Adipocyte (in vitro differentiated cells): ENCODE measurements around the gene PIK3CD.

Experiments
- DNase-seq: peaks from one replicate; pipeline ENCODE4 v3.0.0-alpha.2; 2015; ENCODE audit warnings: low read depth
- H3K27me3 ChIP-seq: replicated peaks from 2 replicates; pipeline ENCODE4 v1.7.0; 2013; ENCODE audit warnings: mild to moderate bottlenecking, low read length, moderate library complexity; ENCODE audit not compliant: control insufficient read depth, insufficient read depth
- H3K36me3 ChIP-seq: 2 replicates; pipeline ENCODE4 v1.7.0; 2013; ENCODE audit warnings: low read length, mild to moderate bottlenecking, moderate library complexity; ENCODE audit not compliant: control insufficient read depth, insufficient read depth, severe bottlenecking
- H3K4me1 ChIP-seq: 2 replicates; pipeline ENCODE4 v1.7.0; 2013; ENCODE audit warnings: mild to moderate bottlenecking, low read length, moderate library complexity; ENCODE audit not compliant: control insufficient read depth, insufficient read depth
- H3K4me3 ChIP-seq: 2 replicates; pipeline ENCODE4 v1.7.0; 2013; ENCODE audit warnings: mild to moderate bottlenecking, low read length, moderate library complexity
- H3K9ac ChIP-seq: 2 replicates; pipeline ENCODE4 v1.7.0; 2013; ENCODE audit warnings: mild to moderate bottlenecking, low read length, moderate library complexity
- H3K9me3 ChIP-seq: 2 replicates; pipeline ENCODE4 v1.7.0; 2013; ENCODE audit warnings: mild to moderate bottlenecking, low read length, moderate library complexity; ENCODE audit not compliant: control insufficient read depth

The PIK3CD gene

DNA sequence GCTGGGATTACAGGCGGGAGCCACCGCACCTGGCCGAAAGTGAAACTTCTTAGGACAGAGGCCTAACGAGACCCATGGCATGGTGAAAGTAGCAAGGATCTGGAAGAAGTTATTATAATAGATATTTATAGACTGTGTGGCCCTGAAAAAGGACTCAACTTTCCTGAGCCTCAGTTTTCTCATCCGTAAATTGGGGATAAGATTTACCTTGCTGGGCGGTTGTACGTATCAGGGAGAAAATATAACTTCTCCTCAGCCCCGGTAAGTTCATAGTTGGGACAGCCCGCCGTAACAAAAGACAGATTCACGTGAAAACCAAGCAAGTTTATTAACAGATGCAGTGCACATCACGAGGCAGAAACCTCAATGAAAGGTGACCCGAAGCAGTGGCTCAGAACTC, 5.5 kb upstream of the PIK3CD start:
- no peaks in the 10 kb centered on the region for H3K36me3 ChIP-seq

DNA sequence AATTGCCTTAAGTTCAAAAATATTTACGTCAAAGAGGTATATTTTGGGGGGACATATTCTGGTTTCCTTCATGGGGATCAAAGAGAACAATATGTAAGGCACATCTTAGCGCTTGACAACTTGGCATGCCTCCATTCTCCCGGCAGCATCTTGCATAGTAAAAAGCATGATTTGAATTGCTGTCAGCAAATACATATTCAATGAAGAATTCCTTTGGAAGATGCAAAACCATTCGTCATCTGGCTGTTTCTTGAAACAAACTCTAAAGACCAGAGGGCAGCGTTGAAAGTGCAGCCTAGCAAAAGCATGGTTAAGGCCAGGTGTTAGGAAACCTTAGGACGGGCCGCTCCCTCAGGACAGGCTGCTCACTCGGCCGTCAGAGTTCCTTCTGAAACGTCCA, 3.4 kb upstream of the PIK3CD start:
- Histone ChIP-seq H3K9ac (no peak overlapping the region), H3K27me3 (no peaks in the 10 kb centered on the region), H3K36me3 (no peaks in the 10 kb centered on the region), H3K4me3 (no peak overlapping the region), H3K9me3 (no peaks in the 10 kb centered on the region), H3K4me1 (peaks cover 9% of the 10 kb centered on the region)
- DNase-seq: no peak

More for the DNA sequence above, 5.5 kb upstream of the PIK3CD start:
- Histone ChIP-seq H3K9ac (no peak overlapping the region), H3K4me3 (no peak overlapping the region), H3K9me3 (no peaks in the 10 kb centered on the region), H3K4me1 (peaks cover 6% of the 10 kb centered on the region), H3K27me3 (peaks cover 5% of the 10 kb centered on the region)
- no peak for DNase-seq

DNA sequence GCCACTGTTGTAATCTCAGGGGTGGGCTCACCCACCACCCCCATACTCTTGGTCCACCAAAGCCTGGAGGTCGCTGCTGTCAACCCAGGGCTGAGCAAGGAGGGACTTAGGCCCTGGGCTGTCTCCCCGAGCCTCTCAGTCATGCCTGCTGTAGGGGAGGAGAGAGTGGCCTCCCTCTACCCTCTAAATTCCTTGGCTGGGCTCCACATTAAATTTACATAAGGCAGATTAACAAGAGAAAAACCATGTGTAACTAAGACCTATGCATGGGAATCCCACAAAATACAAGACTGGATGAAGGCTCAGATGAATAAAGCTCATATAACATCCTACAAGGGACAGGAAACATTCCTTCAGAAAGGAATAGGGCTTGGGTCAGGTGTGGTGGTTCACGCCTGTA, 1.8 kb upstream of the PIK3CD start:
- DNase-seq: no peak
- Histone ChIP-seq H3K4me3 (no peak overlapping the region), H3K36me3 (no peaks in the 10 kb centered on the region), H3K27me3 (peaks cover 11% of the 10 kb centered on the region), H3K4me1 (peaks cover 8% of the 10 kb centered on the region), H3K9ac (no peak overlapping the region), H3K9me3 (no peaks in the 10 kb centered on the region)

DNA sequence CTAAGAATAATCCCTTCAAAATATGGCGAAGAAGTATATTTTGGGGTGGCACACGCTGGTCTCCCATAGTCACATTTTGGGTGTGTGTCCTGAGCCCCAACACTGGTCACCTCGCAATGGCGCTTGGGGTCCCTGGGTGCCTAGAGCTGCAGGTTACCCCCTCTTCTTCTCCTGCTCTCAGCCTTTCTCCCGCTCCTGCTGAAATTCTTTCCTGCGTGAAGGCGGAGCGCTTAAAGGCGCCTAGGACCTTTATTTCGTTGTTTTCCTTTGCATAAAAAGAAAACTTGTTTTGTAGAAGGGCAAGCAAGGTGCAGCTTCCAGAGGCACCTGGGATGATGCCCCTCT, 339 bp upstream of the PIK3CD start:
- Histone ChIP-seq H3K27me3 (peaks cover 11% of the 10 kb centered on the region), H3K4me3 (peak overlapping the region; percentile 69), H3K9ac (no peak overlapping the region)

DNA sequence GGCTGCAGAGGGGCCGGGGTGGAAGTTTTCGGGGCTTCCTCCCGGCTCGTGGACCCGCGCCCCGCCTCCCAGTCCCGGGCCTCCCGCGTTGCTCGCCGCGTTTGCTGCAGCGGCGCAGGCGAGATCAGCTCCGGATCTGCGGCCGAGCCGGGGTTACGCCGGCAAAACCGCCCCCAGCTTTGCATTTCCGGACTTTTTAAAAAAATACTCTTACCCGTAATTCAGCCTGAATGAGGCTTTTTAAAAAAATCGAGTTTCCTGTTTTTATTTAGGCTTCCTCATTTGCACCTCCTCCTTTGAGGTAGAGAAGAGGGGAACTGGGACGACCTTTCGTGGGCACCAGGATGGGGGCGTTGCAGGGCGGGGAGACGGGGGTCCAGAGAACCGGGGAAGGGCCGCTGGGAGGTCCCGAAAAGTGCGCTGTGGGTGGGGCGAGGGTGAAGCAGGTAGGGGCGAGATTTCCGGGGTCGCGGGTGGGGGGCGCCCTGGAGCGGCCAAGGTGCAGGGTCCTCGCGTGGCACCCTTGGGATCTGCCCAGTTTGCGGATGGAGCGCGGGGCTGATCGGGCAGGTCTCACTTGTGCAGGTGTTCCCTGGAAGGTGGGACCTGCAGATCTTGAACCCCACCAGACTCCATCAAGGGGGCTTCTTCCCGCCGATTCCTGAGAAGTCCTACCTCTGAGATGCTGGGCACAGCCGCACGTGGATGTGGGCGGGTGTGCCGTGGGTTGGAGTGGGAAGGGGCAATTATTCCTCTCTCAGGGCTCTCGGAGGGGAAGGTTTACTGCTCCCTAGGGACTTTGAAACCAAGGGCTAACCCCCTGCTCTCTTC, 1.1 kb downstream of the PIK3CD start:
- H3K4me1 ChIP-seq: peaks cover 8% of the 10 kb centered on the region
- H3K36me3 ChIP-seq: no peaks in the 10 kb centered on the region
- no peak overlapping the region for H3K9ac ChIP-seq
- DNase-seq: peak; percentile 47
- H3K27me3 ChIP-seq: peaks cover 11% of the 10 kb centered on the region
- no peaks in the 10 kb centered on the region for H3K9me3 ChIP-seq
- H3K4me3 ChIP-seq: peak overlapping the region; percentile 69

More for the DNA sequence above, 339 bp upstream of the PIK3CD start:
- Histone ChIP-seq H3K4me1 (peaks cover 8% of the 10 kb centered on the region), H3K36me3 (no peaks in the 10 kb centered on the region), H3K9me3 (no peaks in the 10 kb centered on the region)
- DNase-seq: no peak

DNA sequence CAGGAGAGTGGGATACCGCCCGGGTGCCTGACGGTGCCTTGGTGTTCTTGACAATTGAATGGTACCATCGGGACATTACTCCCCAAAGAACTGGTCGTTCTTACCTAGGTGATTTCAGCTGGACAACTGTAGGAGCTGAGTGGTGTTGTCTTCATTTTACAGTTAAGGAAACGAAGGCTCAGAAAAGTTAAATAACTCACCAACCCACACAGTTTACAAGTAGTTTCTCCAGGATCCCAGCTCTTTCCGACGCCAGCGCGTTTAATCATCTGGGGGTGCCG, 1.6 kb downstream of the PIK3CD start:
- Histone ChIP-seq H3K36me3 (no peaks in the 10 kb centered on the region), H3K27me3 (peaks cover 11% of the 10 kb centered on the region), H3K4me1 (peaks cover 8% of the 10 kb centered on the region), H3K9me3 (no peaks in the 10 kb centered on the region), H3K9ac (no peak overlapping the region), H3K4me3 (no peak overlapping the region)
- DNase-seq: no peak

DNA sequence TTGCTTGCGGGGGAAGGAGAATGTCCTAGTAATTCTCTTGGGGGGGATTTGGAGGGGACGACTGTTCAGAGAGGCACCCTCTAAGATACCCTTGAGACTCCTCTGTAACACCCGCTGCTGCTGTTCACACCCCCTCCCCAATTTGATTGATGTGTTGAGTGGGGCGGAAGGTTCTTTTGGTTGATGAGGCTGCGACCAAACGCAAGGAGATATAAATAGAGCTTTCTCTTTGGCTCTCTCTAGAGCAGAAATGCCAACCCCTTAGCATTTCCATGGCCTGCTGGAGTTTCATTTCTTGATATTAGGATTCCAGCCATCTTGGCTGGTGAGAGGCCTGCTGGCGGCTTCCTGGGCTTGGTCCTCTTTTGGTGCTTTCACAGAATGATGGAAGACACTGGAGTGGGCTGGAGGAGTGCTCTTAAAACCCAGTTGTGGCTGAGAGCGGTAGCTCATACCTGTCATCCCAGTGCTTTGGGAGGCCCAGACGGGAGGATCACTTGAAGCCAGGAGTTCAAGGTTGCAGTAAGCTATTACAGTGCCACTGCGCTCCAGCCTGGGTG, 2.0 kb downstream of the PIK3CD start:
- H3K36me3 ChIP-seq: no peaks in the 10 kb centered on the region
- no peaks in the 10 kb centered on the region for H3K9me3 ChIP-seq
- H3K4me3 ChIP-seq: no peak overlapping the region
- no peak for DNase-seq
- H3K9ac ChIP-seq: no peak overlapping the region
- peaks cover 8% of the 10 kb centered on the region for H3K4me1 ChIP-seq
- H3K27me3 ChIP-seq: peaks cover 11% of the 10 kb centered on the region

DNA sequence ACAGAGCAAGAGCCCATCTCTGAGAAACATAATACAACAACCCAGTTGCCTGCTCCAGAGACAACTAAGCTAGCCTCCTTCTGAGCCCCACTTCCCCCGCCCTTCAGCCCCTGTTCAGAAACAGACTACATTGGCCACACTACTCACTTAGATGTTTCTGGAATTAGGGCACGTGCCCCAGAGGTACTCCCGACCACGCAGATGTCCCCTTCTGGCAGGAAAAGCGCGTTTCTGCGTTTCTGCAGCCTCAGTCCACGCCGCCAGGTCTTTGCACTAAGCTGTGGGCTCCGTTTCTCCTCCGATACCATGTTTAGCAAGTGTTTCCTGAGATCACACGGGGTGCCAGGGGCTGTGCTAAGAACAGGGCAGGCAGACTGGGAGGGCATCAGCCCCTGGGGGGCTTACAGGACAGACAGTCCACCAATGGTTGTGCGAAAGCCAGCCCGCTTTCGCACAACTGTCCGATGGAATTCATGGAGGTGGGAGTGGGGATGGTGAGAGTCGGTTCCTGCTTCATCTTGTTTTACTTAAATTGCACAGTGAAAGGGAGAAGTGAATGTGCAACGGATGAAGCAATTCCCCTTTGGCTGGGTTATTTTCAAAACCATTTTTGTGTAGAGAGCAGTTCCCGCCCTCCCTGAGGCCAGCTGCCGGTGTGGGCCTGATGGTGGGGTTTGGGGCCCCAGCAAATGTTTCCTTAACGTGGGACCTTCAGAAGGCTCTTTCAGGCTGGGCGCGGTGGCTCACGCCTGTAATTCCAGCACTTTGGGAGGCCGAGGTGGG, 2.7 kb downstream of the PIK3CD start:
- no peak for DNase-seq
- Histone ChIP-seq H3K9me3 (no peaks in the 10 kb centered on the region), H3K4me3 (no peak overlapping the region), H3K9ac (no peak overlapping the region), H3K36me3 (no peaks in the 10 kb centered on the region), H3K4me1 (peaks cover 10% of the 10 kb centered on the region), H3K27me3 (peaks cover 11% of the 10 kb centered on the region)

DNA sequence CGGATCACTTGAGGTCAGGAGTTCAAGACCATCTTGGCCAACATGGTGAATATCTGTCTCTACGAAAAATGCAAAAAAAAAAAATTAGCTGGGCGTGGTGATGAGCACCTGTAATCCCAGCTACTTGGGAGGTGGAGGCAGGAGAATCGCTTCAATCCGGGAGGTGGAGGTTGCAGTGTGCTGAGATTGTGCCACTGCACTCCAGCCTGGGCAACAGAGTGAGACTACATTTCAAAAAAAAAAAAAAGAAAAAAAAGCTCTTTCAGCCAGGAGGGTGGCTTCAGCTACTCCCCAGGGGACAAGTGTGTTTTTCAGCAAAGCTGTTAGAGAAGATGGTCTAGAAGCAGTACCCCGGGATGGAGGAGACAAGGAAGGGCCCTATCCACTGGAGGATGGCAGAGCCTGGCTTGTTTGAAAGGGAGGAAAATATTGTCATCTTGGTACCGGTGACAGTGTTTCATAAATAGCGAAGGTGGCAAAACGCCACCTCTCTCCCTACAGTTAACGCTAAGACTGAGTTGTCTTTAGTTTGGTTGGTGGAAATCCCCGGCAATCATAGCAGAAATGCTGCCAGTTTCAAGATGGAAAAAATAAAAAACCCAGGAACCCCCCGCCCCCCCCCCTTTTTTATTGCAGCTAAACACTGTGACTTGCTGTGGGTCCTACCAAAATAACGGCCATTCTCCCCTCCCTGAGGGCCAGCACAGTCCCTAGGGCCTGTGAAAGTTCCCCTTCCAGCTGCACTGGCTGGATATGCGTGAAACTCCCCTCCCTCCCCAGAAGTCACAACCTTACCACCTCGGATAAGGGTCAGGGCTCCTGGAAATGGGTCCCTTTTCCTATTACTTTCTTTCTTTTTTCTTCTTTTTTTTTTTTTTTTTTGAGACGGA, 3.5 kb downstream of the PIK3CD start:
- Histone ChIP-seq H3K9ac (no peak overlapping the region), H3K9me3 (no peaks in the 10 kb centered on the region), H3K4me1 (peaks cover 15% of the 10 kb centered on the region), H3K4me3 (no peak overlapping the region), H3K36me3 (no peaks in the 10 kb centered on the region), H3K27me3 (peaks cover 11% of the 10 kb centered on the region)
- DNase-seq: no peak

DNA sequence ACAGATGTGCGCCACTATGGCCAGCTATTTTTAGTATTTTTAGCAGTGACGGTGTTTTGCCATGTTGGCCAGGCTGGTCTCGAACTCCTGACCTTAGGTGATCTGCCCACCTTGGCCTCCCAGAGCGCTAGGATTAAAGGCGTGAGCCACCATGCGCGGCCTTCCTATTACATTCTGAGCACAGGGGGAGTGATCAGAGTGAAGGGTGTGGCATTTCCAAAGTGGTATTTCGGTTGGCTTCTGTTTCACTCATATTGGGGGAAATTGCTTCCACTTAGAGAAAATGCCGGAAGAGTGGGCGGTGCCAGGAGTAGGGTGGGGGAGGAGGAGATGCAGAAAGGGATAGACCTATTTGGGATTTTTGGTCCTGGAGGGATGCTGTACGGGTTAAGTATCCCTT, 4.3 kb downstream of the PIK3CD start:
- no peak for DNase-seq

More for the DNA sequence above, 4.3 kb downstream of the PIK3CD start:
- H3K9ac ChIP-seq: no peak overlapping the region
- H3K27me3 ChIP-seq: peaks cover 11% of the 10 kb centered on the region
- H3K9me3 ChIP-seq: no peaks in the 10 kb centered on the region
- H3K36me3 ChIP-seq: no peaks in the 10 kb centered on the region
- H3K4me1 ChIP-seq: peaks cover 15% of the 10 kb centered on the region
- H3K4me3 ChIP-seq: no peak overlapping the region
